Astrocyte (in vitro differentiated cells and primary cell): ENCODE data around the gene APOL1.

Experiments
- EZH2 ChIP-seq: IDR thresholded peaks from 2 replicates; pipeline ENCODE4 v1.6.1; 2012; ENCODE audit warnings: mild to moderate bottlenecking, low read length, inconsistent platforms; ENCODE audit not compliant: insufficient read depth
- TF ChIP-seq, protein P1 (sequence below): IDR thresholded peaks from 2 replicates; pipeline ENCODE4 v1.5.1; 2011; ENCODE audit warnings: low read depth, mild to moderate bottlenecking, inconsistent platforms, low read length, moderate library complexity; ENCODE audit not compliant: insufficient read depth

- TF ChIP-seq, protein P1, sequence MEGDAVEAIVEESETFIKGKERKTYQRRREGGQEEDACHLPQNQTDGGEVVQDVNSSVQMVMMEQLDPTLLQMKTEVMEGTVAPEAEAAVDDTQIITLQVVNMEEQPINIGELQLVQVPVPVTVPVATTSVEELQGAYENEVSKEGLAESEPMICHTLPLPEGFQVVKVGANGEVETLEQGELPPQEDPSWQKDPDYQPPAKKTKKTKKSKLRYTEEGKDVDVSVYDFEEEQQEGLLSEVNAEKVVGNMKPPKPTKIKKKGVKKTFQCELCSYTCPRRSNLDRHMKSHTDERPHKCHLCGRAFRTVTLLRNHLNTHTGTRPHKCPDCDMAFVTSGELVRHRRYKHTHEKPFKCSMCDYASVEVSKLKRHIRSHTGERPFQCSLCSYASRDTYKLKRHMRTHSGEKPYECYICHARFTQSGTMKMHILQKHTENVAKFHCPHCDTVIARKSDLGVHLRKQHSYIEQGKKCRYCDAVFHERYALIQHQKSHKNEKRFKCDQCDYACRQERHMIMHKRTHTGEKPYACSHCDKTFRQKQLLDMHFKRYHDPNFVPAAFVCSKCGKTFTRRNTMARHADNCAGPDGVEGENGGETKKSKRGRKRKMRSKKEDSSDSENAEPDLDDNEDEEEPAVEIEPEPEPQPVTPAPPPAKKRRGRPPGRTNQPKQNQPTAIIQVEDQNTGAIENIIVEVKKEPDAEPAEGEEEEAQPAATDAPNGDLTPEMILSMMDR, result no peak
- no peak for TF ChIP-seq EZH2
Measured at GRCh38 chr22:36225333-36225922, 27.5 kb upstream of the APOL1 start.
